Activated CD4-positive, alpha-beta T cell treated with anti-CD3 and anti-CD28 coated beads, Interleukin-2, amount 50 U/mL, for 48 hours (primary cell): ENCODE measurements around the gene CLEC4G.

Experiments
- DNase-seq, 2 experiments: peaks; one replicate each; pipeline ENCODE4 v3.0.0-alpha.2; 2020

CLEC4G gene

DNA sequence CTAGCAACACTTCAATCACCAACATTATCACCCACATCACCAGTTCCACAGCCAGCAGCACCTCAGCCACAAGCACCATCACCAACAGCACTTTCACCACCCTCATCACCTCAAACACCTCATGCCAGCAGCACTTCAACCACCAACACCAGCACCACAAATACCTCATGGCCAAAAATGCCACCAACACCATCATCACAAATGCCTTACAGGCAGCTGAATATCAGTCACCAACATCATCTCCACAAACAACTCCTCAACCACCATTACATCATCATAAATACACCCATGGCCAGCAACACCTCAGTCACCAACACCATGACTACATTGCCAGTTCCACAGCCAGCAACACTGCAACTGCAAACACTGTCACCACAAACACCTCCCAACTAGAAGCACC is 40.4 kb downstream of the CLEC4G start:
- DNase-seq = no peak

GRCh38 chr19:7690779-7691258 is 41.1 kb downstream of the CLEC4G start:
- no peak for DNase-seq

- no peak for DNase-seq
Observed at GRCh38 chr19:7689165-7689564, 42.7 kb downstream of the CLEC4G start.

DNA sequence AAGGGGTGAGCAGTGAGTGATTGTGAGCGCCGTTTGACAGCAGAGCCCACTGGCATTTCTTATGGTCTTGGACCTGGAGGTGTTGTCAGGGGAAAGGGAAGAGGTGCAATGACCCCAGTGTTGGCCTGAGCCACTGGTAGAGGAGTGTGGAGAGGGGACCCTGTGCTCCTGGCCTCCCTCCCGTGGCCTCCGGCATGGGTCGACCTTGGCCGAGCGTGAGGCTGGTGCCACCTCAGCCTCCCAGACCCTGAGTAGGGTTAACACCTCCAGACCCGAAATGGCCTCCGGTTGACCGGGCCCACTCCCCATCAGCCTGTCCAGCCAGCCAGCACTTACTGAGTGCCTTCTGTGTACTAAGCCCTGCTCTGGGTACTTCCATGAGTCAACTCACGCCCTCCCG is 44.7 kb downstream of the CLEC4G start:
- no peak for DNase-seq

DNA sequence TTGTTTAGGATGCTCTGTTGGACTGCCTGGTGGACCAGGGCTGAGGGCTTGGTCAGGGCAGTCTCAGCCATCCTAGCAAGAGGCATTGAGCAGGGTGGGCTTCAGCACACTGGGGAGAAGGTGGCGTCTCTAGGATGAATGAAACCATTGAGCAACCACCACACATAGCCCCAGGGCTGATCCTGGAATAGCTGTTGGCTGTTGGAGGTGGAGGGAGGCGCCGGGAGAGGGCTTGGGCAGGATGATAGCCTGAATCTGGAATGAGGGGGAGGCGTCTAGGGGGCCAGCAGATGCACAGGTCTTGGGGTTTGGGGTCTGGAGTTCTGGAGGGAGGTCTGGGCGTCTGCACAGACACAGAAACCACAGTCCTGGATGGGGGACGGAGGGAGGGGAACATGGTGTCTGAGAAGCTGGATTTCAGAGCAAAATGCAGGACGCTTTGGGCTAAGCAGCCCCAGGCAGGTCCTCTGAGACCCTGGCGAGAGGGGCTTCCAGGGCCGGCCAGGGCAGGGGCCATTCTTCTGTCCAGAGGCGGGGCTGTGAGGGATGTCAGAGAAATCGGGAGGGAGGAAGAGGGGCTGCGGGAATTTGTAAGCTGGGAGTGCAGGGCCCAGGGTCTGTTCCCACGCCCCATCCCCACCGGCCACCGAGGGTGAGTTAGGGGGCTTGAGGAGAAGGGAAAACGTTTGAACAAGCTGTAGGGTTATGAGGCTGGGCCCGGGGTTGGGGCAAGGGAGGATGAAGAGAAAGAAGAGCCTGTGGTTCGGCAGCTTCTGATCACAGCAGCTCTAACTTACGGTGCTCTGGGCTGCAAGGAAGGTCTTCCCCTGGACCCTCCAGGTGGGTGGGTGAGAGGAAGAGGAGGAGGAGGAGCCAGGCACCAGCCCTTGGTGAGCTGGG is 46.1 kb downstream of the CLEC4G start:
- no peak for DNase-seq

DNA sequence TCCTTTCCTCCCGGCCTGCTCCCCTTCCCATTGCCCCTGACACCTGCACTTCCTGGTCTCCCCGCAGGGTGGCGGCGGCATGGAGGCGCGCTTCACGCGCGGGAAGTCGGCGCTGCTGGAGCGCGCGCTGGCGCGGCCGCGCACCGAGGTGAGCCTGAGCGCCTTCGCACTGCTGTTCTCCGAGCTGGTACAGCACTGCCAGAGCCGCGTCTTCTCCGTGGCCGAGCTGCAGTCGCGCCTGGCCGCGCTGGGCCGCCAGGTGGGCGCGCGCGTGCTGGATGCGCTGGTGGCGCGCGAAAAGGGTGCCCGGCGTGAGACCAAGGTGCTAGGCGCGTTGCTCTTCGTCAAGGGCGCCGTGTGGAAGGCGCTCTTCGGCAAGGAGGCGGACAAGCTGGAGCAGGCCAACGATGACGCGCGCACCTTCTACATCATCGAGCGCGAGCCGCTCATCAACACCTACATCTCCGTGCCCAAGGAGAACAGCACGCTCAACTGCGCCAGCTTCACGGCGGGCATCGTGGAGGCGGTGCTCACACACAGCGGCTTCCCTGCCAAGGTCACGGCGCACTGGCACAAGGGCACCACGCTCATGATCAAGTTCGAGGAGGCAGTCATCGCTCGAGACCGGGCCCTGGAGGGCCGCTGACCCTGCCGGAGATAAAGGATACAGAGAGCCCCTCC is 49.6 kb downstream of the CLEC4G start:
- DNase-seq = no peak

DNA sequence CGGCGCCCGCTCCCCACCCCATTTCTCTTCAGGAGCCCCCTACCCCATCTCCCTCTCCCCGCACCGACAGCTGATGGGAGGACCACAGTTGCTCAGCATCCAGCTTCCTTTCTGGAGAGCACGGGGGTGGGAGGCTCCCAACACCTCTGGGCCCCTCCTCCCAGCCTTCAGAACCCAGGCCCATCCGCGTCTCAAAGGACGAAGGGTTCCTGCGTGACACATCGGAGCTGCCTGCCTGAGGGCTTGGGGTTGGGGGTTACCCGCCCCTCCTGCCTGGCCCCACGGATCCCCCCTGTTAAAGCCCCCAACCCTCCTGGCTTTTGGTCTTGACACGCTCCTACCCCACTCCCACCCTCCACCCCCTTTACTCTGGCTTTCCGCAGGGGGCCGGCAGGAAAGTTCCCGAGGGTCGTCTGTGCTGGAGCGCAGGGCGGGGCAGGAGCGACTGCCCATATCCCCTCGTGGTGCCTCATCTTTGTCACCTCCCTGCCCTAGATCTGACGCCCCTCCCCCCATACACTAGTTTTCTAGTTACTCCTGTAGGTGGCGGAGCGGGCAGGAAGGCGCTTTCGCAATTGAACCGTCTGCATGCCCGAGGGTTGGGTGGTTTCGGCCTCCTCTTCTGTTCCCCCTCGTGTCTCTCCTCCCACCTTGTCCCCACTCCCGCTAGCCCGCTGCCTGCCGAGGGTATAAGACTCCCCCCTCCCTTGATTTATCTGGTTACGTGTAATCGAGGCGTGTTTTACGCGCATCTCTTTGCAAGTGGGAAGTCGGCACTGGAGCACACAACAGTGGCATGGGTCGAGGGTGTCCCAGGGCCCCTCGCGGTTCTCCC is 50.4 kb downstream of the CLEC4G start:
- DNase-seq = peak; percentile 85 to 91

DNA sequence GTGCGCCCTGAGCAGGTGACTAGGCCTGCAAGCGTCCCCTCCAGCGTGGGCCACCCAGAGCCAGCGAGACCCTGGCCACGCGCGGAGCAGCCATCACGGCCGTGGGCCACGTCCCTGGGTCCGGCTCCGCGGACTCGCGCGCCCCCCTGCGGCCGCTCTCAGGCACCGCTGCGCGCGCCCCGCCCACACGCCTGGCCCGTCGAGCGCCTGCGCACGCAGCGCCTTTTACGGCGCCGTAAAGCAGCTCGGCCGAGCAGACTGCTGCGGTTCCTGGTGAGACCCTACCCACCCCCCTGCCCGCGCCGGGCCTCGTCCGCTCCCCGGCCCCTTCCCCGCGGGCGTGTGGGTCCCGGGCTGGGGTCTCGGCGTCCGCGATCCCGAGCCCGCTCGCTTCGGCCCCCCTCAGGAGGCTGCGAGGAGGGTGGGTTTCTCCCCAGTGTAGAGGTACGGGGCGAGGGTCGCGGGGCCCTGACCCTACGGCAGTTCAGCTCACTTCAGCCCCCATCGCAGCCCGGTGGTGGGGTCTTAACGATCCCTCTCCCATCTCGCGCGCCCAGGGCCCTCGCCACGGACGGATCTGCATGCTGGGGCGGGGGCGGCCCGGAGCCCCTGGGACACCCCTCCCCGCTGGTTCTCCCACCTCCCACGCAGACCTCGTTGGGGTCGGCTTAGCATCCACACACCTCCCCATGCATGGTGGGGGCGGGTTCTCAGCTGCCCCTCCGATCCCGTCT is 51.1 kb downstream of the CLEC4G start, which contains the start of gene TRAPPC5:
TRAPPC5 (plus strand) TSS at position 228 of the 734 bp plus-strand sequence. CDS start 1,421 bp downstream, outside the sequence.
- peak; percentile 82 to 84 for DNase-seq

DNA sequence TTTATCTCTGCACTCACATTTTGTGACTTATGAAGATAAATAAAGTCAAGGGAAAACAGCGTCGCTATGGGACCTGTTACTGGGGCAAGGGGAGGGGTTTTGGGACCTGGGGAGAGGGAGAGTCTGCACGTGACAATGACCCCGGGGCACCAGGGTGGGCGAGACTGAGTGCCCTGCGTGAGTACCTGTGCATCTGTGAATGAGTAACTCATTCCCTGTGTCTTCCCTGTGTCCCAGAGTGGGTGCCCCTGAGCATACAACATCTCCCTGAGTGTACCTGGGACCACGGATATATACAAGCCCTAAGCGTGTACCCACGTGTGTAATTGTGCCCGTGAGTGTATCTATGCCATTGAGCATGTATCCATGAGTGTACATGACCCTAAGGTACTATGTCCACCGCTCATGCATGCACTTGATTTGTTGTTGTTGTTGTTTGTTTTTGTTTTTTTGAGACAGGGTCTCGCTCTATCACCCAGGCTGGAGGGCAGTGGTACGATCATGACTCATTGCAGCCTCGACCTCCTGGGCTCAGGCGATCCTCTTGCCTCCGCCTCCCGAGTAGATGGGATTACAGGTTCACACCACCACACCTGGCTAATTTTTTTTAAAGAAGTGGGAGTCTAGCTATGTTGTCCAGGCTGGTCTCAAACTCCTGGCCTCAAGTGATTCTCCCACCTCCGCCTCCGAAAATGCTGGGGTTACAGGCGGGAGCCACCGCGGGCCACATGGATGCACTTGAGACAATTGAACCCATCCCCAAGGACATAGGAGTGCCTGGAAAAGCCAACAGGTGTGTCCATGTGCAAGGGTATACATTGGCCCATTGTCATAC is 51.9 kb downstream of the CLEC4G start:
- DNase-seq = no peak

DNA sequence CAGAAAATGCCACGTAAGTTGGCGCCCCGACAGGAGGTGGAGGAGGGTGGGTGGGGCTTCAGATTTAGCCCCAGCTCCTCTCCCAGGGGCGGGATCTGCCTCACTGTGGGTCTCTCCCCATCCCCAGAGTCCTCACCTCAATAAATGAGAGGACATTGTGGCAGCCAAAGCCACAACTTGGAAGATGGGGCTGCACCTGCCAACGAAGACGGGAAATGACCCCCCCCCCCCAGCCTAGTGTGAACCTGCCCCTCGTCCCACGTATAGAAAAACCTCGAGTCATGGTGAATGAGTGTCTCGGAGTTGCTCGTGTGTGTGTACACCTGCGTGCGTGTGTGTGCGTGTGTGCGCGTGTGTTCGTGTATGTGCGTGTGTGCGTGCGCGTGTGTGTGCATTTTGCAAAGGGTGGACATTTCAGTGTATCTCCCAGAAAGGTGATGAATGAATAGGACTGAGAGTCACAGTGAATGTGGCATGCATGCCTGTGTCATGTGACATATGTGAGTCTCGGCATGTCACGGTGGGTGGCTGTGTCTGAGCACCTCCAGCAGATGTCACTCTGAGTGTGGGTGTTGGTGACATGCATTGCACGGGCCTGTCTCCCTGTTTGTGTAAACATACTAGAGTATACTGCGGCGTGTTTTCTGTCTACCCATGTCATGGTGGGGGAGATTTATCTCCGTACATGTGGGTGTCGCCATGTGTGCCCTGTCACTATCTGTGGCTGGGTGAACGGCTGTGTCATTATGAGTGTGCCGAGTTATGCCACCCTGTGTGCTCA is 52.7 kb downstream of the CLEC4G start:
- peak; percentile 58 to 72 for DNase-seq
